Amniotic stem cell (primary cell): ENCODE results near the gene KRT6A.
"Not testable (repeated sequence)": the region's sequence is repeated elsewhere in the genome, so short reads cannot be mapped to it uniquely, and the experiment has no call there.

Experiments used
- DNase-seq: peaks from one replicate; lab custom pipeline; 2025; lab: John Stamatoyannopoulos, UW

Gene KRT6A

DNA sequence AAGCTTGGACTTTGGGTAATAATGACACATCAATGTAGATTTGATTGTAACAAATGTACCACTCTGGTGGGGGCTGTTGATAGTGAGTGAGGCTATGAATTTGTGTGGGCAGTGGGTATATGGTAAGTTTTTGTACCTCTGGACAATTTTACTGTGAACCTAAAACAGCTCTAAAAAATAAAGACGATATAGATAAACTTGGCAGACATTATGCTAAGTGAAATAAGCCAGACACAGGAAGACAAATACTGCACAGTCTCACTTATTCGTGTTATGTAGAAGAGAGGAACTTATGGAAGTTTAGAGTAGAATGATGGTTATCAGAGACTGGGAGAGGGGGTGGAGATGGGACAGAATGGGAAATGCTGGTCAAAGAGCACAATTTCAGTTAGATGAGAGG is 28.2 kb downstream of the KRT6A start:
- DNase-seq, result no peak

DNA sequence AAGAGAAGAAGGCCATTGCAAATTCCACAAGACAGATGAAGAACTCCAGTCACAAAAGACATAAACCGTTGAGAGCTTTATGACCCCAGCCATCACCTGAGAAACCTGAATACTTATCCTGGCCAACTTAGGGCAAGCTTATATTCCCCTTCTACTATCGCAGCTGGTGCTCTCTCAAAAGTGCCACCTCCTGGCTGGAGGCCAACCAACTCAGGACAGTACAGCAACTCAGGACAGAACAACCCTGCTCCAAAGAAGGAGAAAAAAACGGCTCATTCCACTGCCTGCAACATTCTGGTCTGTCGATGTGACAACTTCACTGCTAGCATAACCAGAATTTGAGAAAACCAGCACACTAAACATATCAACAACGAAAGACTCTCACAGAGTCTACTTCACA is 31.4 kb downstream of the KRT6A start:
- no peak for DNase-seq

DNA sequence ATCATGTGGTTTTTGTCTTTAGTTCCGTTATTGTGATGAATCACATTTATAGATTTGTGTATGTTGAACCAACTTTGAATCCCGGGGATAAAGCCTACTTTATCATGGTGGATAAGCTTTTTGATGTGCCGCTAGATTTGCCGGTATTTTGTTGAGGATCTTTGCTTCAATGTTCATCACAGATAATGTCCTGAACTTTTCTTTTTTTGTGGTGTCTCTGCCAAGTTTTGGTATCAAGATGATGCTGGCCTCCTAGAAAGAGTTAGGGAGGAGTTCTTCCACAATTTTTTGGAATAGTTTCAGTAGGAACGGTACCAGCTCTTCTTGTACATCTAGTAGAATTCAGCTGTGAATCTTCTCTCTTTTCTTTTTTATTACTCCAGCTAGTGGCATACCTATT is 34.2 kb downstream of the KRT6A start:
- DNase-seq, result no peak

DNA sequence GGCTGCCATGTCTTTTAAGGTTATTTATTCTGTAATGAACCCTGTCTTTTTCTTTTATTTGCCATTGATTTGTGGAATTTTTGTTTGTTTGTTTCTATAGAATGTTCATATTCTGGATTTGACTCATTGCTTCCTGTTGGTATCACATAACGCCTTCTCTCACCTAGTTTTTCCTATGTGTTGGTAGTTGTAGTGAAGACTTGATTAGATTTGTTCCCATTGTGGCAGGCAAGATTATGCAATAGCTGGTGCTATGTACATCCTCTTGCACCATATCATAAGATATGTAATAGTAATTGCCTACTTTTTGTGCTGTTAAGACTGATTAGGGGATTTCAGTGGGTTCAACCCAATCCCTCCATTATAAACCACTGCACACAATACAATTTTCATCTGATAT is 37.2 kb downstream of the KRT6A start:
- DNase-seq, result no peak

DNA sequence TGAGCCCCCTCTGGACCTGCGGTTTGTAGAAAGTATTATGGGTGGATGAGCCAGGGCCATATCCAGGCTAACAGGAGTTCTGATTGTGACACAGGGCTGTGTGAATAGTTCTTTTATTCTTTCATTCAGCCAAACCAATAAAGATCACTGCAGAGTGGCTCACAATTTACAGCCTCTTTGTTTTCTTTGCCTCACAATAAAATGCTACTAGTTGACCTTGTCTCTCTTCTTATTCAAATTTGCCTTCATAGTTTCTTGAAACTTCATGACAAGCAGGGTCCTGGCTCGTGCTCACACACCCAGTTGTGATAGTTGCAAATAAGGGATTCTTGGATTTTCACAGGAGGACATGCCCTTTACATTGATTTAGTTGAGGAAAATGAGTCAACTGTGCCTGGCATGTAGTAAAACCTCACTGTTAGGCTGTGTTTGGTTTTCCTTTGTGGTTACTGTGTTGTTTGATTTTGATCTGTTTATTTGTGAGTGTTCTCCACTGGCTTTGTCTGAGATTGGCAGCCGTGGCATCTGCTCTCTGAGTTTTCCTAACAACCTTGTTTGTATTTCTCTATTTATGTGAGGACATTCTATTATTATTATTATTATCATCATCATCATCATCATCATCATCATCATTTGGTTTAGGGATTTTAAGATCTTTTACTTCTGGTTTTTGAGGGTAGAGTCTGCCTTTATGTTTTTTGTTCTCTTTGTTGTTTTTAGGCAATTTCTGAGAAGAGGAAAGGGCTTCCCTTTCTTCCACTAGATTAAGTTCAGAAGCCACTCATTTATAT is 38.5 kb downstream of the KRT6A start:
- no peak for DNase-seq

DNA sequence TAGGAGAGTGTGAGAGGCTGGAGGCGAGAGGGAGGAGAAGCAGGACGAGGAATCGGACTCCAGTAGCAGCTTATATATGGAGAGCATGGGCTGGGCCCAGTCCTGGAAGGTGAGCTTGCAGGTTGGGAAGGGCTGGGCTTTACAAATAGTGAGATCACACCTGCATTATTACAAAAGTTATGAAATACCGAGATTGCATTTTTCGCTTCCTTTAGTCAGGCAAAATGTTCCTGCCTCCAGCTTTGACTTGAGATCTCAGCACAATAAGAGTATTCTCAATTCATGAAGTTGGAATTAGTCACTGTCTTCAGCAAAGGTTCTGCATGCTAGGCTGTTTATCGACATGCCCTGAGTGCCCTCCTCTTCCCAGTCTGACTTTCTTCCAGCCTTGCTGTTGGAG is 41.0 kb downstream of the KRT6A start, which contains the start of gene KRT6B:
TSS of gene KRT6B (minus strand) at position 46 of the 400 bp plus-strand sequence. CDS start 68 bp downstream, outside the sequence.
- no peak for DNase-seq

DNA sequence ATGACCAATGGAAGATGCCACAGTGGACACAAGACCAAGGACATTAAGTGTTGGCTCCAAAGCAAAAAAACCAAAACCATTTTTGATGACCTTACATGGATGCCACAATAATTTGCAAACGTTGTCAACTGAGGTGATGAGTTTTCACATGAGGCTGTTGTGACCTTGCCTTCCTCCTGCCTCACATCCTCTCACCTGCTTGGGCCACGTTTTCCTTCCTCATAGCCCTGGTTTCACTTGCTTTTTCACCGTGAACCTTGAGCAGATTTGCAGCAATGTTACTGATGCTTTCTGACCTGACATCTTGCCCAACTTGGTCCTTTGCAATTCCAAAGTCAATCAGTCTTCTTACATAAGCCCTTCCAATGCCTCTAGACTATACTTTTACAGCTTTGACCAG is 44.8 kb downstream of the KRT6A start:
- DNase-seq, result no peak

DNA sequence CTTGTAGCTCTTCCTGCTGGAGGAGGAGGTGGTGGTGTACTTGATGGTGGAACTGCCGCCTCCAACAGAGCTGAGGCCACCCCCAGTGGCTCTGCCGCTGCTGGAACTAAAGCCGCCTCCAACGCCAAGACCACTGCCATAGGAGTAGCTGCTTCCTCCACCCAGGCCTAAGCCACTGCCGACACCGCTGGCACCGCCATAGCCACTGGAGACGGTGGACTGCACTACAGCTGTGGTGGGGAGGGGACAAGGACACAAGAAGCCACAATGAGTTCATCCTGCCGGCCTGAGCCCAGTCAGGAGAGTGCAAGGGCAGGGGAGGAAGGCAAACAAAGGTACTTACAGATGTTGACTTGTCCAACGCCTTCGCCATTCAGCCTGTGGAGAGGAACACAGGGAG is 45.9 kb downstream of the KRT6A start:
- DNase-seq, result not testable (repeated sequence)

DNA sequence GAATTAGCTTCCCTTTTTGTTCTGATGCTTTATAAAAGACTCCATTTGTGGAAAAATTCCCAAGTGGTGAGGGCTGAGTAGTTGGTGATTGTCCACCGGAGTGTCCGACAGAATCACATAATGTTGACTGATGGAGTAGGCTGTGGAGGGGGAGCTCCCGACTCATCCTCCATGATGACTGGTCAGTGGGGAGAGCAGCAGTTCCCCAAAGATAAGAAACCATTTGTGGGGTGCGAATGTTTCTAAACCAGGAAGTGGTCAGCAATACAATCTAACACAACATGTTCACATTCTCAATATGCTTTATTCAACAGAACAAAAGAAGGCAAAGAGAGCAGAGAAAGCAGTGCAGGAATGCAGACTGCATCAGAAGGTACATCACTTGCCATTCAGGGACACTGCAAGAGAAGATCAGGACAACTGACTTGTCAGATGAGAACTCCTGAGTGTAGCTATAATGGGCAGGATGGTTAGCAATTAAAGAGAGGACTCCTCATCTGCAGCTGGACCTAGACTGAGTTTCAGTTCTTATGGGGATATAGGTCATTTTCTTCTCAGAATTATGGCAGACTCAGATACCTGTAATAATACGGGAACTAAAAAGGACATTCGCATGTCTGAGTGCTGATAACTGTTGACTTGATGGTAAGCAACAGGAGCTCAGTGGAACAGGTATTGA is 46.6 kb downstream of the KRT6A start:
- no peak for DNase-seq

DNA sequence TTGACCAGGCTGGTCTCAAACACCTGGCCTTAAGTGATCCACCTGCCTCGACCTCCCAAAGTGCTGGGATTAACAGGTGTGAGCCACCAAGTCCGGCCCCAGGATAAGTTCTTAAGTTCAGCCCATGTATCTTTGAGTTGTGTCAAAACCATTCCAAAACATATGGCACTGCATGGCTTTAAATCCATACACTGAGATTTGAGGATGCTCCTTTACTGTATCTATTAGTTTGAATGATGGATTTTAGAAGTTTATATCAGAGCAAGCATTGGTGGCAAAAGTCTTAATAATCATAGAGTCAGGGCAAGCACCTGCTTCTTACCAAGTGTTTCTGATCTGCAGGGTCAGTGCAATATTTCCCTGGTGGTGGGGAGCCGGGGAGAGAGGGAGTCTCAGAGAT is 47.2 kb downstream of the KRT6A start:
- no peak for DNase-seq

DNA sequence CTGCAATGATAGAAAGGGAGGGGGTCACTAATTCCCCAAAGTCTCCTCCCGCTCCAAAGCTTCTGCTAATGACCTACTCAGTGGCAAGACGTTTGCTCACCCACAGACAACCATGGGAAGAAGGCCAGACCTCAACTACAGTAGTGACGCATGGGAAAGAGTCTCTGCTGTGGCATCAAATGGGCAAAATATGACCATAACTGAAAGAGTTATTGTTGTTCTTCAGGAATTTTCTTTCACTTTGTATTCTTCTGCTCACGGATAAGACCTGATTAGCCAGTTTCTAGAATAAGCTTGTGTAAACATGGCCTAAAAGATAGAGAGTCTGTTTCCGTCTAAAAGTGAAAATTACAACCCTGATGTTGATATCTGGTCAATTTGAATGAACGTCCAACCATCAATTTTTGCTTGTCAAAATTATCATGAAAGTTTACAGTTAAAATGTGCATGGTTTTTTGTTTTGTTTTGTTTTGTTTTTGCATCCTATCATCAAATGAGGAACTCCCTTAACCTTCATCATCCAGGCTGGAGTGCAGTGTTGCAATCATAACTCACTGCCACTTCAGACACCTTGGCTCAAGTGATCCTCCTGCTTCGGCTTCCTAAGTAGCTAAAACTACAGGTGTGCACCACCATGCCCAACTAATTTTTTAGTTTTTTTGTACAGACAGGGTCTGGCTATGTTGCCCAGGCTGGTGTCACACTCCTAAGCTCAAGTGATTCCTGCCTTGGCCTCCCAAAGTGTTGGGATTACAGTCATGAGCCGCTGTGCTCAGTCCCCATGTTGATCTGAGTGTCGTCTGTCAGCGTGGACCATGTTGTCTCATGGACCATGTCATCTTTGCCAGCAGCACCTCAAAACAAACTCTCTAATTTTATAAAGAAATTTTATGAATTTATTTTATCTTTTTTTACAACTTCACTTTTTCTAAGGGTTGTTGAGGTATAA is 48.1 kb downstream of the KRT6A start:
- DNase-seq, result no peak

DNA sequence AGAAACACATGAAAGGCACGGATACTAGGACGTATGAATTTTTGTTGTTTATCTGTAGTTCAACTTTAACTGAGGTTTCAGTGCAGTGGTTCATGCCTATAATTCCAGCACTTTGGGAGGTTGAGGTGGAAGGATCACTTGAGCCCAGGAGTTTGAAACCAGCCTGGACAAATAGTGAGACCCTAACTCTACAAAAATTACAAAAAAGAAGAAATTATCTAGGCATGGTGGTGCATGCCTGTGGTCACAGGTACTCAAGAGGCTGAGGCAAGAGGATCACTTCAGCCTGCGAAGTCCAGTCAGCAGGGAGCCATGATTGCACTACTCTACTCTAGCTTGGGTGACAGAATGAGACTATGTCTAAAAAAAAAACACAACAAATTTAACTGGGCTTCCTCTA is 49.1 kb downstream of the KRT6A start:
- no peak for DNase-seq

DNA sequence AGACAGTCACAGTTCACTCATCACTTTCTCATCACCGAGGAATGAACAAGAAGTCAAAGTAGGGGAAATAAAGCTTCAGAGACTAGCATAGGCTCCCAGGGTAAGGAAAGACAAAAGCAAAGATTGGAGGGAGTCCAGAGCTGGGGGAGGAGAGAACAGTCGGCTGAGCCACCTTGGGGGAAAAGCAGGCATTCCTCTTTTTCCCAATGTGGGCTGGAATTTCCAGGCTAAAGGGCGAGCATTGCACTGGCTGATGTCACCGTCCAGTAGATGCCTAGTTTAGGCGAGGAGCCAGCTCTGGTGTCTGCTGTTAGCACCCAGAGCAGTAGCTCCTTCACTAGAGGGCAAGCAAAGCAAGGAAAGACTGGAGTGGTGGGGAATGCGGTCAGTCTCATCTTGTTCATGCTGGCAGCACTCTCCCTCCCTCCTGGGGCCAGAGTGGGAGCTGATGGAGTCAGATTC is 50.4 kb downstream of the KRT6A start:
- DNase-seq, result no peak

DNA sequence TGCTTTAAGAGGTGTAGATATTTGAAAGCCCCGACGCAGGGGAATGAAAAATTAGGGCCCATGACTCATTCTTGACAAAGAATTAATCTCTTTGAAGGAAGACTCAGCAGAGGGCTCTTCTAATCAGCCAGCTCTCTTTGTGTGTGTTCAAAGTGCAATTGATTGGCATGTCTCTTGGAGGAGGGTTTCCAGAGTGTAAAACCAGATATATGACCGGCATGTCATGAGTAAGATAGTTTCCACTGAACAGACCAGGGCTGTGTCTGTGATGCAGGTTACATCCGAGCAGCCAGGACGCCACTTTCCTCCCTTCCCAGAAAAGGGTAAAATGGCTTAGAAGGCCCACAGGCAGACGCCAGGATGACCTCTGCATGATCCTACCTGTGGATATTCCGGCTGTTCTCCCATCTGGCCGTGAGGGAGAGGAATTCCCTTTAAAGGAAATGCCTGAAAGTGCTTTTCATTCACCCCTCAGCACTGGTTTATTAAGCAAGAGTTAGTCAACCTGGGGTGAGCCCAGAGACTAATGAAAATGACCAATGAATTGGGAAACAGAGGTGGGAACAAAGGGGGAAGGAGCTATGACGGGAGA is 51.6 kb downstream of the KRT6A start:
- DNase-seq, result no peak

DNA sequence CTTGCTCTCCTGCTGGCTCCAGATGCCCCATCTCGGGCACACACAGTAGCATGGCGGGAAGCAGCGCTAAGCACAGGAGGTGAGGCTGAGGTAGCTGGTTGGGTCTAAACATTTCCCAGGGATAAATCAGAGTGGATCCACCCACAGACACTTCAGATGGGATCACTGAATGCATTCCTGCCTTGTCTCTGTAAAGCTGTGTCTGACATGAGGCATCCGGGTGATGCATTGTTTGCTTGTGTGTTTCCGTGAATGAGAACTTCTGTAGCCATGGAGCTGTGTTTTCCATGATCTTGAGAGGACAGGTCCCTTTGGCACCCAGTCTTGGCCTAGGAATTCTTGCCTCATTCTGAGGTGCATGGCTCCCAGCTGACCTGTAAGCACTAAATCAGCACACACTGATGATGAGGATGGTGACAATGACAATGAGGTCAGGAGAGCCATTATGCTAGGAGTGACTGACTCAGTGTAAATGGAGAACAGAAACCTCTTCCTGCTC is 52.2 kb downstream of the KRT6A start:
- DNase-seq, result no peak

DNA sequence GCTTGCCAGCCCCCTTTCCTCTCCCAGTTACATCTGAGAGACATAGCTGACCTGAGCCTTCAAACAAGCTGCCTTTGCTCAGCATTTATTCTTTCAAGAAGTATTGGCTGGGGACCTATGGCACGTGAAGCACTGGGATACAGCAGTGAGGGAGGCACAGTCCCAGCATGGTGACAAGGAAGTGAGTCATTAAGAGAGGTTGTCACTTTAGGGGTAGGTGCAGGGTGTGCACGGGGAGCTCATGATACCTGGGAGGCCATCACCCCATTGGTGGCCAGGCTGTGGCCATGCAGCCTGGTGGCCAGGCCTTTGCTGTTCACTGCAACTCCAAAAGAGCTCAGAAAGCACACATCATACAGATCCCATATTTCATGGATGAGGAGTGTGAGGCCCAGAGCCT is 53.2 kb downstream of the KRT6A start:
- DNase-seq, result no peak

DNA sequence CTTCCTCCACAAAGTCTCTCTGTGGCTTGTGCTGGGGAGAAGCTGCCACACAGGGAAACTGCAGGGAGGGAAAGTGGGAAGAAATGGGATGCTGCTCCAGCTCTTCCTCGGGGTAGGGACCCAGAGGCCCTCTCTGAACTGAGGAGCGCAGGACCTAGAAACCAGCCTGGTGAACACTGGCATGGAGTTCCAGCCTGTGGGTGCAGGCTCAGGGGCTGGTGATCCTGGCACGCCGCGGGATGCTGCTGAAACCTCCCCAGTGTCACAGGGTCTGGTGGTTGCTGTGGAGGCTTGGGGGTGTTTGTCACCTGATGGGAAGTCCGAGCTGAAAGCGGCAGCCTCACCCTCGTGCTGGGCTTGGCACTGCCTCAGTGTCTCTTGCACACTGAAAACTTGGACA is 53.6 kb downstream of the KRT6A start:
- no peak for DNase-seq

DNA sequence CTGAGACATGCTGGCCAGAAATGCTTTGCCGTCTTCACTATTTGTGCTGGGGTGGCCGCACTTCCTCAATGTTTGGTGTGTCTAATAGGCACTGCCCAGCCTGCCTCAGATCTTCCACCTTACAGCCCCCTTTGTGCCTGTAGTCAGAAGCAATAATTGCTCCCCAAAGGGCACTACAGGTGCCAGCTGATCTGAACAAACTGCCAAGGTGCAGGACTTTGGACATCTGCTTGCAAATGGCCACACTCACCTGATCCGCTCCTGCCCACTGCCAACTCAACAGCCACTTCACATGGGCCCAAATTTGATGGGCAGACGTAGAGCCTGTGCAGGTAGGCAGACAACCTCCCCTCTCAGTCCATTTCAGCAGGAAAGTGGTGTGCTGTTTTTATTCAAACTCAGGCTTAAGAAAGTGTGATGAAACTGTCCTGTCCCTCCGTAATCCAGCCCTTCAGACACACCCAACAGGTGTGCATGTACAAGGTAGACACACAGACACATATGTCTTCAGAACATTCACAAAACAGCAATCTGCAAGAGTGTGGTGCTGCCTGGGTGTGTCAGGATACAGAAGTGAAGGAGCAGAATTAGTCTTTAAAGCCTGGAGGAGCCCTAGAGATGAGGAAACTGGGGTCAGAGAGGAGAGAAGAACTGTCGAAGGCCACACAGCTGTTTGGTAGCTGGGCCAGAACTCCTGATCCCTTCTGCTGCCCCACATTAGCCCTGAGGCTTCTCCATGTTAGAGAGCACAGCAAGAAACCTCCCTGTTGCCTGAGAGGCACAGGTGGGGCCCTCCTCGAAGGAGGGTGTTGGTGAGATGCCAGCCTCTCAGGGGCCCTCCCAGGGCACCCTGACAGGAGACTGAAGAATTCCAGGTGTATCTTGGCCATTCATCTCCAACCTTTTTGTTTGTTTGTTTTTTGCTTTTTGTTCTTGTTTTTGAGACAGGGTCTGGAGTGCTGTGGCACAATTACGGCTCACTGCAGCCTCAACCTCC is 54.5 kb downstream of the KRT6A start:
- DNase-seq, result no peak

DNA sequence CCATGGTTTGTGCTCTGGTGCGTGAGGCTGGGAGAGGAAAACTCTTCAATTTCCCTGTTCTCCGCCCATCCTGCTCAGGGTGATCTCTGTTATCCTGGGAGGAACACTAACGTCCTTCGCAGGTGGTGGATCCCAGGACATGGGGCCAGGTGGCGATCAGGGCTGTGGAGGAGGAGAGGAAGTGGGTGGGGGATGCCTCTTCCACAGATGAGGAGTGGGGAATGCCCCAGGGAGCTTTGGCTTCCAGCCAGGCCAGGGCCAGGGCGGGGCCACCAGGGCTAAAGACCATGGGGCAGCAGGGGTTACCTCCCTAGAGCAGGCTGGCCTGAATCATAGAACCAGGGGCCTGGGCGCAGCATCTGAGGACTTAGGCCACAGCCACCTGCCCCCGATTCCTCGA is 55.5 kb downstream of the KRT6A start:
- DNase-seq, result no peak
